HepG2 (cell line): ENCODE measurements around the gene LOXL3. TPM values are rescaled to one million over a fixed set of nuclear protein-coding genes. Genes with fewer than 3 reads are reported as not detected.

Source experiments
- HOXA7 ChIP-seq: sonication (generic); formaldehyde crosslinking; IDR thresholded peaks from 2 replicates; pipeline ENCODE4 v1.8.1; 2022; ENCODE audit warnings: mild to moderate bottlenecking, missing genetic modification reagents, moderate library complexity
- JUND ChIP-seq: sonication (generic); formaldehyde crosslinking; IDR thresholded peaks from 2 replicates; pipeline ENCODE4 v1.8.0; 2022; ENCODE audit warnings: mild to moderate bottlenecking, missing genetic modification reagents
- KDM5B ChIP-seq: sonication (generic); formaldehyde crosslinking; IDR thresholded peaks from 2 replicates; pipeline ENCODE4 v1.4.0; 2020; ENCODE audit warnings: missing genetic modification reagents, mild to moderate bottlenecking, borderline replicate concordance
- MBD4 ChIP-seq: IDR thresholded peaks from 2 replicates; pipeline ENCODE4 v1.6.1; 2012; ENCODE audit warnings: low read length, inconsistent platforms, borderline replicate concordance
- MEF2D ChIP-seq: sonication (generic); formaldehyde crosslinking; IDR thresholded peaks from 2 replicates; pipeline ENCODE4 v1.5.1; 2020; ENCODE audit warnings: mild to moderate bottlenecking, missing genetic modification reagents
- NFATC3 ChIP-seq: sonication (generic); formaldehyde crosslinking; IDR thresholded peaks from 2 replicates; pipeline ENCODE4 v1.5.1; 2020; ENCODE audit warnings: mild to moderate bottlenecking, missing genetic modification reagents
- NFRKB ChIP-seq: fragments of 450-650 bp; IDR thresholded peaks from 2 replicates; pipeline ENCODE4 v1.6.1; 2017
- PPARG ChIP-seq: conservative IDR thresholded peaks from 2 replicates; pipeline ENCODE4 v1.6.1; 2016; ENCODE audit warnings: missing biosample characterization, missing genetic modification reagents
- PTBP1 ChIP-seq: fragments of 200-400 bp; formaldehyde crosslinking; IDR thresholded peaks from 2 replicates; pipeline ENCODE4 v1.6.1; 2018; ENCODE audit warnings: low read length, low read depth; ENCODE audit not compliant: poor library complexity, severe bottlenecking
- RBM22 ChIP-seq: fragments of 200-400 bp; formaldehyde crosslinking; optimal IDR thresholded peaks from 2 replicates; pipeline ENCODE3; 2017; ENCODE audit warnings: mild to moderate bottlenecking, low read length, moderate library complexity
- ZNF292 ChIP-seq: sonication (generic); formaldehyde crosslinking; IDR thresholded peaks from 2 replicates; pipeline ENCODE4 v1.8.1; 2022; ENCODE audit warnings: mild to moderate bottlenecking, low read depth, missing genetic modification reagents, borderline replicate concordance
- polyA plus RNA-seq, 8 experiments: library from polyadenylated mRNA; depleted of rRNA in 3 of 8; stranded (reverse) in 7 of 8; unstranded in 1 of 8; fragments of >200 nt; fragmentation: Illumina TruSeq in 4 of 8; extraction: Trizol in 4 of 8; gene quantifications; 2 replicates each; pipeline versions ENCODE4 v1.2.1 to v1.2.3, GENCODE V29; 2011 to 2016; ENCODE audit warnings: low read depth in 4 of 8, missing spikeins in 1 of 8, mixed read lengths in 1 of 8; ENCODE audit not compliant: insufficient read depth in 1 of 8
- total RNA-seq, 5 experiments: library from RNA; depleted of rRNA; stranded (reverse); fragments of >200 nt; fragmentation: Illumina TruSeq; extraction: Trizol; gene quantifications; 2 replicates each; pipeline ENCODE4 v1.2.3, GENCODE V29; 2016; ENCODE audit warnings: low read depth in 1 of 5
- TF ChIP-seq, protein P1 (sequence below): sonication (generic); formaldehyde crosslinking; IDR thresholded peaks from 2 replicates; pipeline ENCODE4 v1.4.0; 2020; ENCODE audit warnings: missing genetic modification reagents
- TF ChIP-seq, protein P2 (sequence below): sonication (generic); formaldehyde crosslinking; IDR thresholded peaks from 2 replicates; pipeline ENCODE4 v1.8.1; 2022; ENCODE audit warnings: mild to moderate bottlenecking, missing genetic modification reagents
- TF ChIP-seq, protein P3 (sequence below): IDR thresholded peaks from 2 replicates; pipeline ENCODE4 v1.6.1; 2016; ENCODE audit warnings: low read depth
- TF ChIP-seq, protein P4 (sequence below): sonication (generic); formaldehyde crosslinking; conservative IDR thresholded peaks from 2 replicates; pipeline ENCODE4 v1.4.0; 2020; ENCODE audit warnings: mild to moderate bottlenecking, missing genetic modification reagents, moderate library complexity

LOXL3 gene
- total and polyA plus RNA-seq, 2 of the 13 experiments (the other 11 are each of a cell fraction or from before 2014, with no cell fraction given), result 0.55 to 6.5 TPM

DNA sequence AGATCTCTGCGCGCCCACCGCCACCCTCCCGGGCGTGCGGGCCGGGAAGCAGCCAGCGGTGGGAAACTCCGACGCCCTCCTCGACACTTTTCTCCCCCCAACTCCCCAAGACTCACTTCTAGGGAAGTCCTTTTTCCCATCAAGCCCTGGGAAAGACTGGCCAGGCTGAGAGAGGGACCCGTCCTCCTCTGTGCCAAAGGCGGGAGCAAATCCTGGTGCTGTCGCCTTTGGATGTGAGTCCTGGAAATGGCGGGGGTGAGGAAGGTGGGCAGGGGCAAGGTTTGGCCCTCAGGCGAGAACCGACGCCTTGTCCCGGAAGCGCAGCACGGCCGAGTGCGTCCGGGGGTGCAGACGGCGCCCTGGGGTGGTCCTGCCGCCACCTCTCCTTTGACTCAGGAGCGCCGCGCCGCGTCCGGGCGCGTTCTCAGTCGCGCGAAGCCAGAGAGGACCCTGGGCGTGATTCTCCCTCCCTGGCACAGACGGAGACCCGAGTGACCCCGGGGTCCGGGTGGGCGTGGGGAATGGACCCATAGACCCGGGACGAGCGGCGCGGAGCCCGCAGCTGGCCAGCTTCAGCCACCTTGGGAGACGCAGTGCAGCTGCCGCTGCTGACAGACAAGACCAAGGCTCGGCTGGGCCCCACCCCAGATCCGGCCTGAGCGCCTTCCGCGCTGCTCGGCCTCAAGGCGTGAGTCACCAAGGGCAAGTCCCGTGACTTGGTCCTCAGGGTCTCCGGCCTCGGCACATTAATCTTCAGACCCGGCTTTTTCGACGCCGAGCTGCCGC lies 50.8 kb downstream of the LOXL3 start (continued):
- TF ChIP-seq, protein P1, sequence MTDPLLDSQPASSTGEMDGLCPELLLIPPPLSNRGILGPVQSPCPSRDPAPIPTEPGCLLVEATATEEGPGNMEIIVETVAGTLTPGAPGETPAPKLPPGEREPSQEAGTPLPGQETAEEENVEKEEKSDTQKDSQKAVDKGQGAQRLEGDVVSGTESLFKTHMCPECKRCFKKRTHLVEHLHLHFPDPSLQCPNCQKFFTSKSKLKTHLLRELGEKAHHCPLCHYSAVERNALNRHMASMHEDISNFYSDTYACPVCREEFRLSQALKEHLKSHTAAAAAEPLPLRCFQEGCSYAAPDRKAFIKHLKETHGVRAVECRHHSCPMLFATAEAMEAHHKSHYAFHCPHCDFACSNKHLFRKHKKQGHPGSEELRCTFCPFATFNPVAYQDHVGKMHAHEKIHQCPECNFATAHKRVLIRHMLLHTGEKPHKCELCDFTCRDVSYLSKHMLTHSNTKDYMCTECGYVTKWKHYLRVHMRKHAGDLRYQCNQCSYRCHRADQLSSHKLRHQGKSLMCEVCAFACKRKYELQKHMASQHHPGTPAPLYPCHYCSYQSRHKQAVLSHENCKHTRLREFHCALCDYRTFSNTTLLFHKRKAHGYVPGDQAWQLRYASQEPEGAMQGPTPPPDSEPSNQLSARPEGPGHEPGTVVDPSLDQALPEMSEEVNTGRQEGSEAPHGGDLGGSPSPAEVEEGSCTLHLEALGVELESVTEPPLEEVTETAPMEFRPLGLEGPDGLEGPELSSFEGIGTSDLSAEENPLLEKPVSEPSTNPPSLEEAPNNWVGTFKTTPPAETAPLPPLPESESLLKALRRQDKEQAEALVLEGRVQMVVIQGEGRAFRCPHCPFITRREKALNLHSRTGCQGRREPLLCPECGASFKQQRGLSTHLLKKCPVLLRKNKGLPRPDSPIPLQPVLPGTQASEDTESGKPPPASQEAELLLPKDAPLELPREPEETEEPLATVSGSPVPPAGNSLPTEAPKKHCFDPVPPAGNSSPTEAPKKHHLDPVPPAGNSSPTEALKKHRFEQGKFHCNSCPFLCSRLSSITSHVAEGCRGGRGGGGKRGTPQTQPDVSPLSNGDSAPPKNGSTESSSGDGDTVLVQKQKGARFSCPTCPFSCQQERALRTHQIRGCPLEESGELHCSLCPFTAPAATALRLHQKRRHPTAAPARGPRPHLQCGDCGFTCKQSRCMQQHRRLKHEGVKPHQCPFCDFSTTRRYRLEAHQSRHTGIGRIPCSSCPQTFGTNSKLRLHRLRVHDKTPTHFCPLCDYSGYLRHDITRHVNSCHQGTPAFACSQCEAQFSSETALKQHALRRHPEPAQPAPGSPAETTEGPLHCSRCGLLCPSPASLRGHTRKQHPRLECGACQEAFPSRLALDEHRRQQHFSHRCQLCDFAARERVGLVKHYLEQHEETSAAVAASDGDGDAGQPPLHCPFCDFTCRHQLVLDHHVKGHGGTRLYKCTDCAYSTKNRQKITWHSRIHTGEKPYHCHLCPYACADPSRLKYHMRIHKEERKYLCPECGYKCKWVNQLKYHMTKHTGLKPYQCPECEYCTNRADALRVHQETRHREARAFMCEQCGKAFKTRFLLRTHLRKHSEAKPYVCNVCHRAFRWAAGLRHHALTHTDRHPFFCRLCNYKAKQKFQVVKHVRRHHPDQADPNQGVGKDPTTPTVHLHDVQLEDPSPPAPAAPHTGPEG (CRISPR knock-in tag), result no peak; the same call in 1 of the 2 replicates
- TF ChIP-seq, protein P2, sequence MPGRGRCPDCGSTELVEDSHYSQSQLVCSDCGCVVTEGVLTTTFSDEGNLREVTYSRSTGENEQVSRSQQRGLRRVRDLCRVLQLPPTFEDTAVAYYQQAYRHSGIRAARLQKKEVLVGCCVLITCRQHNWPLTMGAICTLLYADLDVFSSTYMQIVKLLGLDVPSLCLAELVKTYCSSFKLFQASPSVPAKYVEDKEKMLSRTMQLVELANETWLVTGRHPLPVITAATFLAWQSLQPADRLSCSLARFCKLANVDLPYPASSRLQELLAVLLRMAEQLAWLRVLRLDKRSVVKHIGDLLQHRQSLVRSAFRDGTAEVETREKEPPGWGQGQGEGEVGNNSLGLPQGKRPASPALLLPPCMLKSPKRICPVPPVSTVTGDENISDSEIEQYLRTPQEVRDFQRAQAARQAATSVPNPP (CRISPR knock-in tag), result peak; percentile 57; the same call in 1 of the 2 replicates
- TF ChIP-seq ZNF292 (CRISPR knock-in tag) (peak; percentile 54), HOXA7 (no peak), PTBP1 (peak; percentile 49), KDM5B (CRISPR knock-in tag) (peak; percentile 86), NFATC3 (CRISPR knock-in tag) (no peak), NFRKB (no peak), JUND (CRISPR knock-in tag) (peak; percentile 55; the same call in 1 of the 2 replicates), RBM22 (peak; percentile 92), PPARG (peak; percentile 56), MEF2D (CRISPR knock-in tag) (peak; percentile 6; the same call in 1 of the 2 replicates), MBD4 (no peak)
- TF ChIP-seq, protein P3, sequence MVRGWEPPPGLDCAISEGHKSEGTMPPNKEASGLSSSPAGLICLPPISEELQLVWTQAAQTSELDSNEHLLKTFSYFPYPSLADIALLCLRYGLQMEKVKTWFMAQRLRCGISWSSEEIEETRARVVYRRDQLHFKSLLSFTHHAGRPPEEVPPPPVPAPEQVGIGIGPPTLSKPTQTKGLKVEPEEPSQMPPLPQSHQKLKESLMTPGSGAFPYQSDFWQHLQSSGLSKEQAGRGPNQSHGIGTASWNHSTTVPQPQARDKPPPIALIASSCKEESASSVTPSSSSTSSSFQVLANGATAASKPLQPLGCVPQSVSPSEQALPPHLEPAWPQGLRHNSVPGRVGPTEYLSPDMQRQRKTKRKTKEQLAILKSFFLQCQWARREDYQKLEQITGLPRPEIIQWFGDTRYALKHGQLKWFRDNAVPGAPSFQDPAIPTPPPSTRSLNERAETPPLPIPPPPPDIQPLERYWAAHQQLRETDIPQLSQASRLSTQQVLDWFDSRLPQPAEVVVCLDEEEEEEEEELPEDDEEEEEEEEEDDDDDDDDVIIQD (CRISPR knock-in tag), result no peak
- TF ChIP-seq, protein P4, sequence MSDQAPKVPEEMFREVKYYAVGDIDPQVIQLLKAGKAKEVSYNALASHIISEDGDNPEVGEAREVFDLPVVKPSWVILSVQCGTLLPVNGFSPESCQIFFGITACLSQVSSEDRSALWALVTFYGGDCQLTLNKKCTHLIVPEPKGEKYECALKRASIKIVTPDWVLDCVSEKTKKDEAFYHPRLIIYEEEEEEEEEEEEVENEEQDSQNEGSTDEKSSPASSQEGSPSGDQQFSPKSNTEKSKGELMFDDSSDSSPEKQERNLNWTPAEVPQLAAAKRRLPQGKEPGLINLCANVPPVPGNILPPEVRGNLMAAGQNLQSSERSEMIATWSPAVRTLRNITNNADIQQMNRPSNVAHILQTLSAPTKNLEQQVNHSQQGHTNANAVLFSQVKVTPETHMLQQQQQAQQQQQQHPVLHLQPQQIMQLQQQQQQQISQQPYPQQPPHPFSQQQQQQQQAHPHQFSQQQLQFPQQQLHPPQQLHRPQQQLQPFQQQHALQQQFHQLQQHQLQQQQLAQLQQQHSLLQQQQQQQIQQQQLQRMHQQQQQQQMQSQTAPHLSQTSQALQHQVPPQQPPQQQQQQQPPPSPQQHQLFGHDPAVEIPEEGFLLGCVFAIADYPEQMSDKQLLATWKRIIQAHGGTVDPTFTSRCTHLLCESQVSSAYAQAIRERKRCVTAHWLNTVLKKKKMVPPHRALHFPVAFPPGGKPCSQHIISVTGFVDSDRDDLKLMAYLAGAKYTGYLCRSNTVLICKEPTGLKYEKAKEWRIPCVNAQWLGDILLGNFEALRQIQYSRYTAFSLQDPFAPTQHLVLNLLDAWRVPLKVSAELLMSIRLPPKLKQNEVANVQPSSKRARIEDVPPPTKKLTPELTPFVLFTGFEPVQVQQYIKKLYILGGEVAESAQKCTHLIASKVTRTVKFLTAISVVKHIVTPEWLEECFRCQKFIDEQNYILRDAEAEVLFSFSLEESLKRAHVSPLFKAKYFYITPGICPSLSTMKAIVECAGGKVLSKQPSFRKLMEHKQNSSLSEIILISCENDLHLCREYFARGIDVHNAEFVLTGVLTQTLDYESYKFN (CRISPR knock-in tag), result peak; percentile 73; the same call in 1 of the 2 replicates
